Stomach smooth muscle (tissue), 2 donors: ENCODE results near the gene ZNF737.
"Not testable (repeated sequence)": the region's sequence is repeated elsewhere in the genome, so short reads cannot be mapped to it uniquely, and the experiment has no call there.

Source experiments
- H3K27ac ChIP-seq: one replicate; pipeline ENCODE4 v1.7.0; 2013; ENCODE audit warnings: mild to moderate bottlenecking, low read length, inconsistent platforms
- H3K27me3 ChIP-seq, 2 donors: one replicate each; pipeline ENCODE4 v1.7.0; 2013; ENCODE audit warnings: low read length in 2 of 2; ENCODE audit not compliant: insufficient read depth in 2 of 2, control insufficient read depth in 1 of 2
- H3K36me3 ChIP-seq, 2 donors: one replicate each; pipeline ENCODE4 v1.7.0; 2013; ENCODE audit warnings: low read length in 2 of 2; ENCODE audit not compliant: control insufficient read depth in 2 of 2, insufficient read depth in 2 of 2
- H3K4me1 ChIP-seq: one replicate; pipeline ENCODE4 v1.7.0; 2013; ENCODE audit warnings: low read length; ENCODE audit not compliant: control insufficient read depth, insufficient read depth
- H3K4me3 ChIP-seq, 2 donors: one replicate each; pipeline ENCODE4 v1.7.0; 2013; ENCODE audit warnings: low read length in 2 of 2
- H3K9ac ChIP-seq, 2 donors: one replicate each; pipeline ENCODE4 v1.7.0; 2013; ENCODE audit warnings: low read length in 2 of 2, mild to moderate bottlenecking in 1 of 2
- H3K9me3 ChIP-seq, 2 donors: one replicate each; pipeline ENCODE4 v1.7.0; 2013; ENCODE audit warnings: low read length in 2 of 2; ENCODE audit not compliant: control insufficient read depth in 2 of 2
- donor health status: healthy.
- donor health status: Pancreatic carcinoma.

ZNF737 gene

GRCh38 chr19:20565321-20566018 is at the start of gene ZNF737:
TSS of gene ZNF737 (minus strand) at chr19:20565781. CDS start at chr19:20565640, 141 bp downstream.
- Histone ChIP-seq H3K4me1 (peaks cover 3% of the 10 kb centered on the region), H3K4me3 (peak within 1 kb of the TSS; percentile 83 to 90), H3K27ac (peak within 1 kb of the TSS; percentile 82), H3K9ac (peak within 1 kb of the TSS; percentile 74 to 93), H3K9me3 (no peaks in the 10 kb centered on the region), H3K36me3 (no peaks in the 10 kb centered on the region), H3K27me3 (no peaks in the 10 kb centered on the region)

GRCh38 chr19:20614971-20615370 is 49.4 kb upstream of the ZNF737 start:
- H3K4me1 ChIP-seq, H3K27ac ChIP-seq, H3K36me3 ChIP-seq, H3K27me3 ChIP-seq, H3K4me3 ChIP-seq, H3K9ac ChIP-seq, H3K9me3 ChIP-seq: not testable (repeated sequence)

- no peaks in the 10 kb centered on the region for H3K27me3 ChIP-seq
- peaks cover 6% of the 10 kb centered on the region for H3K4me1 ChIP-seq
- H3K9me3 ChIP-seq: peaks cover 0 to 3% of the 10 kb centered on the region in 2 donors
- peak overlapping the region; percentile 49 for H3K27ac ChIP-seq
- no peaks in the 10 kb centered on the region for H3K36me3 ChIP-seq
- peak overlapping the region in 1 of 2 donors; percentile 51 for H3K9ac ChIP-seq
- peak overlapping the region; percentile 5 to 68 for H3K4me3 ChIP-seq
These were observed 47.2 kb upstream of the ZNF737 start for GRCh38 chr19:20612711-20613316.

- Histone ChIP-seq H3K27ac (peak overlapping the region; percentile 49), H3K27me3 (no peaks in the 10 kb centered on the region), H3K4me1 (peaks cover 6% of the 10 kb centered on the region), H3K36me3 (no peaks in the 10 kb centered on the region), H3K9me3 (peaks cover 0 to 3% of the 10 kb centered on the region in 2 donors), H3K4me3 (peak overlapping the region in 1 of 2 donors; percentile 68), H3K9ac (no peak overlapping the region)
These were observed 46.3 kb upstream of the ZNF737 start for GRCh38 chr19:20611866-20612265.

- H3K27me3 ChIP-seq: no peaks in the 10 kb centered on the region
- H3K27ac ChIP-seq: no peak overlapping the region
- no peaks in the 10 kb centered on the region for H3K36me3 ChIP-seq
- no peaks in the 10 kb centered on the region for H3K9me3 ChIP-seq
- no peak overlapping the region for H3K4me3 ChIP-seq
- H3K4me1 ChIP-seq: peaks cover 2% of the 10 kb centered on the region
- H3K9ac ChIP-seq: no peak overlapping the region
These were observed 42.4 kb upstream of the ZNF737 start for GRCh38 chr19:20607943-20608342.

- Histone ChIP-seq H3K4me3 (no peak overlapping the region), H3K4me1 (peaks cover 3% of the 10 kb centered on the region), H3K9me3 (peaks cover 3% of the 10 kb centered on the region in 2 donors), H3K9ac (no peak overlapping the region), H3K27me3 (no peaks in the 10 kb centered on the region), H3K27ac (no peak overlapping the region), H3K36me3 (peaks cover 0 to 3% of the 10 kb centered on the region in 2 donors)
These were observed 7.0 kb downstream of the ZNF737 start for GRCh38 chr19:20558571-20558970.

DNA sequence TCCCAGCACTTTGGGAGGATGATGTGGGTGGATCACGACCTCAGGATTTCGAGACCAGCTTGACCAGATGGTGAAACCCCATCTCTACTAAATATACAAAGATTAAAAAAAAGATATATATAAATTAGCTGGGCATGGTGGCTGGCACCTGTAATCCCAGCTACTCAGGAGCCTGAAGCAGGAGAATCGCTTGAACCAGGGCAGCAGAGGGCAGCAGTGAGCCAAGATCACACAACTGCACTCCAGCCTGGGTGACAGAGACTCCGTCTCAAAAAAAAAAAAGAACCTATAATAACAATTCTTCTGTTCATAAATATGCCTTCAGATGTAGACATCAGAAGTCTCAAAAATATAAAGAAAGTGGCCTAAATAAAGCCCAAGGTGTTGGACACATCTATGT is 7.6 kb downstream of the ZNF737 start:
- Histone ChIP-seq H3K27me3 (no peaks in the 10 kb centered on the region), H3K4me3 (no peak overlapping the region), H3K27ac (no peak overlapping the region), H3K9me3 (peaks cover 3% of the 10 kb centered on the region in 2 donors), H3K9ac (no peak overlapping the region), H3K36me3 (peaks cover 3% of the 10 kb centered on the region in 2 donors), H3K4me1 (peaks cover 3% of the 10 kb centered on the region)

DNA sequence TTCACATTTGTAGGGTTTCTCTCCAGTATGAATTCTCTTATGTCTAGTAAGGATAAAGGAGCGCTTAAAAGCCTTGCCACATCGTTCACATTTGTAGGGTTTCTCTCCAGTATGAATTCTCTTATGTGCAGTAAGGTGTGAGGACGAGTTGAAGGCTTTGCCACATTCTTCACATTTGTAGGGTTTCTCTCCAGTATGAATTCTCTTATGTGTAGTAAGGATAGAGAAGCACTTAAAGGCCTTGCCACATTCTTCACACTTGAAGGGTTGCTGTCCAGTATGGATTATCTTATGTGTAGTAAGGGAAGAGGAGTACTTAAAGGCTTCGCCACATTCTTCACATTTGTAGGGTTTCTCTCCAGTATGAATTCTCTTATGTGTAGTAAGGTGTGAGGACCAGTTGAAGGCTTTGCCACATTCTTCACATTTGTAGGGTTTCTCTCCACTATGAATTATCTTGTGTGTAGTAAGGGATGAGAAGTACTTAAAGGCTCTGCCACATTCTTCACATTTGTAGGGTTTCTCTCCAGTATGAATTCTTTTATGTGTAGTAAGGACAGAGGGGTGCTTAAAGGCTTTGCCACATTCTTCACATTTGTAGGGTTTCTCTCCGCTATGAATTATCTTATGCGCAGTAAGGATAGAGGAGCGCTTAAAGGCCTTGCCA is 20.8 kb downstream of the ZNF737 start:
- not testable (repeated sequence) for H3K4me1 ChIP-seq, H3K27me3 ChIP-seq, H3K9ac ChIP-seq, H3K27ac ChIP-seq
- H3K9me3 ChIP-seq: peaks cover 36% of the 10 kb centered on the region in 2 donors
- H3K36me3 ChIP-seq: peaks cover 39 to 40% of the 10 kb centered on the region in 2 donors
- peak overlapping the region in 1 of 2 donors; percentile 21 for H3K4me3 ChIP-seq

DNA sequence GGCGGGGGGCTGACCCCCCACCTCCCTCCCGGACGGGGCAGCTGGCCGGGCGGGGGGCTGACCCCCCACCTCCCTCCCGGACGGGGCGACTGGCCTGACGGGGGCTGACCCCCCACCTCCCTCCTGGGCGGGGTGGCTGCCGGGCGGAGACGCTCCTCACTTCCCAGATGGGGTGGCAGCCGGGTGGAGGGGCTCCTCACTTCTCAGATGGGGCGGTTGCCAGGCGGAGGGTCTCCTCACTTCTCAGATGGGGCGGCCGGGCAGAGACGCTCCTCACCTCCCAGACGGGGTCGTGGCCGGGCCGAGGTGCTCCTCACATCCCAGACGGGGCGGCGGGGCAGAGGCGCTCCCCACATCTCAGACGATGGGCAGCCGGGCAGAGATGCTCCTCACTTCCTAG is 35.3 kb downstream of the ZNF737 start:
- H3K27ac ChIP-seq, H3K9me3 ChIP-seq, H3K36me3 ChIP-seq, H3K27me3 ChIP-seq, H3K4me3 ChIP-seq, H3K4me1 ChIP-seq, H3K9ac ChIP-seq: not testable (repeated sequence)

- Histone ChIP-seq H3K4me1 (no peaks in the 10 kb centered on the region), H3K27me3 (no peaks in the 10 kb centered on the region), H3K9me3 (peaks cover 0 to under 1% of the 10 kb centered on the region in 2 donors), H3K36me3 (no peaks in the 10 kb centered on the region), H3K9ac (no peak overlapping the region), H3K4me3 (no peak overlapping the region), H3K27ac (no peak overlapping the region)
These were observed 52.2 kb downstream of the ZNF737 start for GRCh38 chr19:20513189-20513904.
